DOHH2 (cell line): ENCODE measurements around the gene DGAT2.

ENCODE experiments used
- H3F3A ChIP-seq: fragments of 200-600 bp; sonication (generic), shearing (Covaris generic); 2 replicates; pipeline ENCODE4 v1.6.0; 2016; ENCODE audit warnings: antibody characterized with exemption, mild to moderate bottlenecking; ENCODE audit not compliant: control insufficient read depth, insufficient read depth
- H3K27ac ChIP-seq: fragments of 200-600 bp; sonication (generic); 2 replicates; pipeline ENCODE4 v1.5.1; 2014; ENCODE audit warnings: low read depth, mild to moderate bottlenecking, low read length, moderate library complexity
- H3K27me3 ChIP-seq: fragments of 200-600 bp; sonication (generic); 2 replicates; pipeline ENCODE4 v1.6.1; 2014; ENCODE audit warnings: mild to moderate bottlenecking, low read length, mixed read lengths; ENCODE audit not compliant: control insufficient read depth
- H3K36me3 ChIP-seq: fragments of 200-600 bp; sonication (generic); 2 replicates; pipeline ENCODE4 v1.6.1; 2014; ENCODE audit warnings: mild to moderate bottlenecking, low read length, moderate library complexity, mixed read lengths; ENCODE audit not compliant: control insufficient read depth
- H3K4me1 ChIP-seq: fragments of 200-600 bp; sonication (generic); 2 replicates; pipeline ENCODE4 v1.6.1; 2014; ENCODE audit warnings: mild to moderate bottlenecking, low read length, mixed read lengths; ENCODE audit not compliant: control insufficient read depth
- H3K4me2 ChIP-seq: fragments of 200-600 bp; sonication (generic); 2 replicates; pipeline ENCODE4 v1.6.0; 2014; ENCODE audit warnings: mild to moderate bottlenecking, low read length, moderate library complexity
- H3K4me3 ChIP-seq: fragments of 200-600 bp; sonication (generic); 2 replicates; pipeline ENCODE4 v1.5.1; 2014; ENCODE audit warnings: mild to moderate bottlenecking, low read length, mixed read lengths
- H3K79me2 ChIP-seq: fragments of 200-600 bp; sonication (generic); 2 replicates; pipeline ENCODE4 v1.6.1; 2014; ENCODE audit warnings: mild to moderate bottlenecking, low read length, mixed read lengths; ENCODE audit not compliant: control insufficient read depth
- H3K9me2 ChIP-seq: fragments of 200-600 bp; sonication (generic); replicated peaks from 2 replicates; pipeline ENCODE4 v1.6.1; 2014; ENCODE audit warnings: mild to moderate bottlenecking, low read length, mixed read lengths; ENCODE audit not compliant: control insufficient read depth
- H3K9me3 ChIP-seq: fragments of 200-600 bp; sonication (generic); 2 replicates; pipeline ENCODE4 v1.6.1; 2014; ENCODE audit warnings: antibody characterized with exemption, low read length, mixed read lengths; ENCODE audit not compliant: control insufficient read depth, insufficient read depth
- H4K20me1 ChIP-seq: fragments of 200-600 bp; sonication (generic); 2 replicates; pipeline ENCODE4 v1.6.0; 2014; ENCODE audit warnings: low read depth, mild to moderate bottlenecking, antibody characterized with exemption, low read length, moderate library complexity; ENCODE audit not compliant: control insufficient read depth, insufficient read depth
- CTCF ChIP-seq: fragments of 200-600 bp; sonication (generic); IDR thresholded peaks from one replicate; pipeline ENCODE4 v1.5.1; 2014; ENCODE audit warnings: antibody characterized with exemption, mild to moderate bottlenecking, low read depth, low read length; ENCODE audit not compliant: poor library complexity, severe bottlenecking
- EZH2phosphoT487 ChIP-seq: fragments of 200-600 bp; sonication (generic); IDR thresholded peaks from 2 replicates; pipeline ENCODE4 v1.6.1; 2017; ENCODE audit warnings: borderline replicate concordance, mild to moderate bottlenecking, antibody characterized with exemption, low read length, moderate library complexity, mixed read lengths

DGAT2 gene

GRCh38 chr11:75839851-75840250 is 71.3 kb downstream of the DGAT2 start:
- Histone ChIP-seq H3K36me3 (peaks cover 73% of the 10 kb centered on the region), H3K4me2 (no peak overlapping the region), H3K27me3 (no peaks in the 10 kb centered on the region), H3K9me2 (no peaks in the 10 kb centered on the region), H3K27ac (no peak overlapping the region), H3K79me2 (peaks cover 100% of the 10 kb centered on the region), H3K9me3 (no peaks in the 10 kb centered on the region), H3K4me1 (peaks cover 88% of the 10 kb centered on the region), H3K4me3 (no peak overlapping the region), H3F3A (peaks cover 9% of the 10 kb centered on the region; the same call in 1 of the 2 replicates), H4K20me1 (peaks cover 15% of the 10 kb centered on the region)
- TF ChIP-seq CTCF (no peak), EZH2phosphoT487 (no peak)

GRCh38 chr11:75840522-75840921 is 71.9 kb downstream of the DGAT2 start:
- no peaks in the 10 kb centered on the region for H3K9me2 ChIP-seq
- no peak overlapping the region for H3K27ac ChIP-seq
- H3K9me3 ChIP-seq: no peaks in the 10 kb centered on the region
- peaks cover 78% of the 10 kb centered on the region for H3K36me3 ChIP-seq
- no peaks in the 10 kb centered on the region for H3K27me3 ChIP-seq
- TF ChIP-seq CTCF (no peak), EZH2phosphoT487 (no peak)
- H3K4me2 ChIP-seq: no peak overlapping the region
- H3K4me3 ChIP-seq: no peak overlapping the region
- H3K79me2 ChIP-seq: peaks cover 100% of the 10 kb centered on the region
- peaks cover 89% of the 10 kb centered on the region for H3K4me1 ChIP-seq
- peaks cover 7% of the 10 kb centered on the region; the same call in 1 of the 2 replicates for H3F3A ChIP-seq
- H4K20me1 ChIP-seq: peaks cover 18% of the 10 kb centered on the region

- Histone ChIP-seq H3K4me2 (no peak overlapping the region), H3F3A (peaks cover 6% of the 10 kb centered on the region; the same call in 1 of the 2 replicates), H3K4me1 (peaks cover 81% of the 10 kb centered on the region), H3K27ac (no peak overlapping the region), H3K9me2 (no peaks in the 10 kb centered on the region), H3K9me3 (no peaks in the 10 kb centered on the region), H3K79me2 (peaks cover 100% of the 10 kb centered on the region), H3K27me3 (no peaks in the 10 kb centered on the region), H4K20me1 (peaks cover 18% of the 10 kb centered on the region), H3K4me3 (no peak overlapping the region), H3K36me3 (peaks cover 82% of the 10 kb centered on the region)
- no peak for TF ChIP-seq CTCF
- TF ChIP-seq EZH2phosphoT487: no peak
Measured at GRCh38 chr11:75841739-75842138, 73.2 kb downstream of the DGAT2 start.
